HG03575 (cell line): ENCODE measurements around the gene PRKCQ.

Experiments used
- ATAC-seq: cut with Tn5 transposase; IDR thresholded peaks from one replicate; pipeline ENCODE4 v1.9.1; 2021; ENCODE audit not compliant: unreplicated experiment, insufficient number of reproducible peaks, low FRiP score; ENCODE audit errors: extremely low read depth

PRKCQ gene

GRCh38 chr10:6505300-6505699, 74.8 kb downstream of the PRKCQ start:
- no peak for ATAC-seq

DNA sequence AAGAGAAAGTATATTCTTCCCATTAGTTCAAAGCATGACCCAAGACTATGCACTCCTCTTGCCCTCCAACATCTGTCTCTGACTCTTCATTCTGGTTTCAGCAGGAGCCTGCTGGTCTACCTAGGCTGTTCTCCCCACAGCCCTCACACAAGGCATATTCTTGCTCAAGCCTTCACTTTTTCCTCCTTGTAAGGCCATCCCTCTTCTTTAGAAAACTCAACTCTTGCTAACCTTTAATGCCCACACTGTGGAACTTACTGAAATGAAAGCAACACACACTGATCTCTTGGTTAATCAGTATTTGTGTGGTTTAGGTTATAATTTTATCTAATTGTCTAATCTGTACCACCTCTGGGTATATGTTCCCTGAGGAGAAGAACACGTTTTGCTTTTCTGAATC, 75.8 kb downstream of the PRKCQ start:
- ATAC-seq: no peak

DNA sequence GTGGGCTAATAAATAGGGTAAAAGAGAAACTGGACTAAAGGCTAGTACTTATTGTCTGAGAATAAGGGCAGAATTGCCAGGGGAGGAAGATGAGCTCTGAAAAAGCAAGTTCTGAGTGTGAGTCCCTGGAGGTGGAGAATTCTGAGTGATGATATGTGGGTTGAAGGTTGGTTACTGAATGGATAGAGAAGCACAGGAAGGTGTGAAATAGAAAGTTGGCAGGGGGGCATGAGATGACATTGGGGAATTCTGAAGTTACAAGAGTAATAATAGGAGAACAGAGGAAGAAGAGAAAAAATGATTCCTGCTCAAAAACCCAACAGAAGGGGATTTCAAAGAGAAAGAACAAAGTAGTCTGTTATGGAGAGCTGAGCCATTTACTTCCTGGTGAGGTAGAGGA, 76.9 kb downstream of the PRKCQ start:
- no peak for ATAC-seq

- no peak for ATAC-seq
Observed at GRCh38 chr10:6501931-6502330, 78.1 kb downstream of the PRKCQ start.

DNA sequence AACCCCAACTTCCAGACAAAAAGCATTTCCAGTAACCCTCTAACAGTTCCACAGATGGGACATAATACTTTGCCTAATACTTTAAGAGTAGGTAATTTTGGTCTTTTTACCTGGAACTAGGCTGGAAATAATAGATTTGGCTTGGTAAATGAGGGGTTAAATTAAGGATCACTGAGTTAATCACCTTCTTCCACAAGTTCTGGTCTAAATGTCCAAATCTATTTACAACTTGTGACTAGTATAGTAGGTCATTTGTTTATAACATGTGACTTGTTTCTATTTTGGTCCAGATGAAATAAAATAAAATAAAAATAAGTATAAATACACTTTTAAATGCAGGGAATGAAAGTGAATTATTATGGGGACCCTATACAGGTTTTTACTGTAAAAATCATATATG, 80.1 kb downstream of the PRKCQ start:
- no peak for ATAC-seq

DNA sequence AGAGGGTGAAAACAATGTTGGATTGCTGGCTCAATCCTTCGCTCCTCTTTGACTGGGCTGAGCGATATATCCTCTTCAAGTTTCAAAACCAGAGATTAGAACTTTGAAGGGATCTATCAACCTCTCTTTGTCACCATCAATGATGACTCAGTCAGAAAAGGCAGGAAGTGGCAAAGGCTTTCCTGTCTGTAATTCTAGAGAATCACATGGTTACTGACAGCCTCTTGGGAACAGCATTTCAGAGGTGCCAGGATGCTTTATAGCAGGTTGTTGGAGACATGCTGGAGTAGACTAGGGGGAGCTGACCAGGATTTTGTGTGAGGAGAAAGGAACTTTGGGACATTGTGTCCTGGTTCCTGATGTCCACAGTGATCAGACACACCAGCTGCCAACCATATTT, 81.3 kb downstream of the PRKCQ start:
- ATAC-seq: no peak

- no peak for ATAC-seq
Observed at GRCh38 chr10:6497620-6498019, 82.5 kb downstream of the PRKCQ start.

DNA sequence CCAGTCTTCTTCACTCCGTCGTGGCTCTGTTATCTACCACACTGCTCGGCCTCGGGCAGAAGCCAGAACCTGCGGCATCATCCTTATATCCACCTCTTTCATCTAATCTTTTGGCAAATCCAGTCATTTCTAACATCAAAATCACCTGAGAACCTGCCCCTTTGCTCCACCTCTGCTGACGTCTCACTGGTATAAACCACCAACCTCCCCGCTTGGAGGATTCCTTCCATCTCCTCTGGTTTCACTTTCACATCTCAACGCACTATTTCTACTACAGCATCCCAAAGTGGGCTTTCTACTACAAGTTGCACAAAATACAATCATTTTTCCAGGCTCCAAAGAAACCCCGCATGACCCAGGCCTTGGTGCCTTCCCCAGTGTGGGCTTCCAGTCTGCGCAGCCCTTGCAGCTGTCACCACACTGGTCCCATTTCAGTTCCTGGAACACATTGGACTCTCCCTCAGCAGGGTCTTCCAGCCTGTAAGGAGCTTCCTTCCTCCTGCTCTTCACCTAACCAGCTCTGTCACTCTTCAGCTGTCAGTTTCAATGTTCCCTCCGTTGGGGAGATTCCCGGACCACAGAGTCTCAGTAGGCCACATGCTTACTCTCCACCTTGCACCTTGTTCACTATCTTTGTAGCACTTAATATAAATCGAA, 85.0 kb downstream of the PRKCQ start:
- ATAC-seq: no peak

DNA sequence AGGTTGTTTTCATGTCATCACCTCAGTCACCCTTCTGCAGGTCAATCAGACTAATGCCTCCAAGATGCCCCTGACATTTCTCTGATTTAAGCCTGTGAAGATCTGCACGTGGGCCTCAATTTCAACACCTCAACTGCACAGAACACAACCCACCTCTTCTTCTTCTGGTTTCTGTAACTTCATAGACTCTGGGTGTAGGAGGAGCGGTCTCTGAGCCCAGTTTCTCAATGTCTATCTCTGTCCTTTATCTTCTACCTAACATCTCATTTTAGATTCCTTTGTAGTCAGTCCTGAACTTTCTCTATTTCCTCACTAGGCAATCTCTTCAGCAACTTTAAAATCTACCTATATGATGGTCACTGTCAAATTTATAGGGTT, 85.6 kb downstream of the PRKCQ start:
- ATAC-seq: no peak

DNA sequence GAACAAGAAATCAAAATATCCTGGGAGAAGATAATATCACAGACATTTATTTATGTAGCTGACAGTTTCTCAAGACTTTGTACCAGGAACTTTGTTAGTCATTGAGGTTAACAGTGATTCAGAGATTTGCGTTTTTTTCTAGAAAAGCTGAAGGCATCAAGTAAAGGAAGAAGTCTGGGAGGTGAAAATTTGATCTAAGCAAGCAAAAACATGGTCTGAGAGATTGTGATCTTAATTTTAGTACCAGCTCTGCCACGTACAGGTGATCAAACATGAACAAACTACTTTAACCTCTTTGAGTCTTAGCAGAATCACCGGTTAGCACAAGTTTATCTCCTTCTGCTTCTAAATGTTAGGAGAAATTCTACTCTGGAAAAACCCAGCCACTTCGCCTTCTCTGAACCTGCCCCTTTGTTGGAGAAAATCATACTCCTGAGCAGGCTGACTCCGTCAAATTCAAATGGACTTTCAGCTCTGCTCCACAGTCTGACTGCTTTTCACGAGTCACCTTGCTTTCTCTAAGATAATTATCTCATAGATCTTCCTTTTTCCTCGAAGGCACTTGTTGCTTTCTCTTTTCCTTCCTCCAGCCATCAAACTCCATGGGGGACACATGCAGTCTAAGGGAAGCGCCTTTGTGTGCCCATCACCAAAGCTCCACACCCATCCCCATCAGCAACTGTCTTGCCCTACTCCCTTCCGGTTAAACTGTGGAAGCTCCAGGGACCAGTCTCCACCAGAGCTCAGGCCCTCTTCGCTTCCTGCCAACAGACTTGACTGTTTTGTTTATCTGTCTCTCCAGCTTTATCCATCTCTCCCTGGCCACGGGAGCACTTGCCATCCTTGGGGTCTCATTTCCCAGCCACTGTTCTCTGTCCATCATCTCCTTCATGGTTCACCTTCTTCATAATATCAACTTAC, 86.3 kb downstream of the PRKCQ start:
- no peak for ATAC-seq

- ATAC-seq: no peak
Observed at GRCh38 chr10:6492896-6493295, 87.2 kb downstream of the PRKCQ start.

GRCh38 chr10:6491841-6492609, 88.1 kb downstream of the PRKCQ start:
- no peak for ATAC-seq

GRCh38 chr10:6490614-6491013, 89.5 kb downstream of the PRKCQ start:
- no peak for ATAC-seq

DNA sequence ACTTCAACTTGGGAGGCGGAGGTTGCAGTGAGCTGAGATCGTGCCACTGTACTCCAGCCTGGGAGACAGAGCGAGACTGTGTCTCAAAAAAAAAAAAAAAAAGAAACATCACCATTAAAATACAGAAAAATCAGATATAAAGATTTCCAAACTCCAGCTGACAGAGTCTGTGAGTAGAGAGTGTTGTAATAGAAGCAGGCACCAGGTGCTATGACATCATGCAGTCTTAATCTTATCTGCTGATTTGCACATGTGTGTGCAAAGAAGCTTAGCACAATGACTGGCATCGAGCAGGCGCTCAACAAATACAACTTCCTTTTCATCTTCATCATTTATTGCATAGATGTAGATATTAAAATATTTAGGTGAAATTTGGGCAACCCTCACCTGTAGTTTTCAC, 92.2 kb downstream of the PRKCQ start:
- ATAC-seq: no peak

- ATAC-seq: no peak
Observed at GRCh38 chr10:6486309-6486708, 93.8 kb downstream of the PRKCQ start.

DNA sequence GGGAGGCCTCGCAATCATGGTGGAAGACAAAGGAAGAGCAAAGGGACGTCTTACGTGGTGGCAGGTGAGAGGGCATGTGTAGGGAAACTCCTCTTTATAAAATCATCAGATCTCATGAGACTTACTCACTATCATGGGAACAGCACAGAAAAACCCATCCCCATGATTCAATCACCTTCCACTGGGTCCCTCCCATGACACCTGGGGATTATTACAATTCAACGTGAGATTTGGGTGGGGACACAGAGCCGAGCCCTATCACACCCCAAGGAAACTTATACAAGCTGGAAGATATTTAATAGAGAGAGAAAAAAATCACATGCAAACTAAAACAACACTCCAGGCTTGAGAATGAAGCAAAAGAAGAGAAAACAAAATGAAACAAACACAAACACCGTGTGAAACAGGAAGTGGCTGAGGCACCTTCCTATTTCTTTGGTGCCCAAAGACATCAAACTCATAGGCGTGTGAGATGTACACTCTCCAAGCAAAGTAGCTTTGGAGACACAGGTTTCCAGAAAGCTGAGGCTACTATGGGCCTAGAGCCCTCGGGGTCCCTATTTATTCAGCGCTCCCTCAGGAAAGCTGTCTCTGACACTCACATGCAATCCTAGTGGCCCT, 97.2 kb downstream of the PRKCQ start:
- no peak for ATAC-seq

DNA sequence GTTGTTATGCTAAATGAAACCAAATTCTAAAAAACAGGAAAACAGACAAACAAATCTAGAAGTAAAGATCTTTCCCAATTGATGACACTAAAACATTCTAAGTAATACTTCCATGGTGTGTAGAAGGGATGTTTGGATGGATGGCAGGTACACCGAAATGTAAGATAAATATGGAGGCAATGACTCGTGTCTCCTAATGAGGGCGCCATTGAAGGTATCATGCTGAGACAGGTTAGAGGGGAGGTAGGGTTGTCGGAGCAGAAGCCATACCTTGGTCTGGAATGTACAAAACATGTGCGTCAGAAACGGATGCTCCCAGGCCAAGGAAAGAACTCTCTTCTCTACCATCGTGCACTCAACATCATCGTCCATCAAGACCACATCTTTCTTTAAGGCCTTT, 101.4 kb downstream of the PRKCQ start:
- ATAC-seq: no peak

GRCh38 chr10:6476989-6477388, 103.1 kb downstream of the PRKCQ start:
- ATAC-seq: no peak

DNA sequence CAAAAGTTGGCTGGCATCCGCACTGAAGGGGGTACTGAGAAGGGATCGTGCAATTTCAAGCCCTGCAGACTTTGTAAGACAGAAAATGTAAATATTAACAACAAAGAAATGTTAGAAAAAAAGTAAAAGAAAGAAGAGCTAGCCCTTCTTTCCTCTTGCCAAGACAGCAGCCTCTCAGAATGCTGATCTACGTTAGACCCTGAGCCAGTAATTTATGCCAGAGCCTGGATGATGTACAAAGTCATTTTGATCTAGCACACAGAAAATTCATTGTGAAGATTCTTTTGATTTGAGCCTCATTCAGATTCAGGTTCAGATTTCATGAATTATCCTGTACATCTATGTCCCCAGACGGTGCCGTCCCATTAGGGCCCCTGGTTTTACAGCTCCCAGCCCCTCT, 105.2 kb downstream of the PRKCQ start:
- no peak for ATAC-seq
